ENCODE measurements around the gene PTPRM. TPM values are rescaled to one million over a fixed set of nuclear protein-coding genes. Genes with fewer than 3 reads are reported as not detected.

The PTPRM gene
- total and polyA plus RNA-seq, 2 of the 4 experiments (the other 2 are of a cell fraction) = 28.3 to 51.2 TPM

- no peak overlapping the region for H3K14ac ChIP-seq (replicated peaks; ENCODE audit: low read depth, low read length)
- H2AK9ac ChIP-seq (replicated peaks; ENCODE audit: low read depth, low read length, poor library complexity) = no peak overlapping the region
- no peaks in the 10 kb centered on the region for H3K4me1 ChIP-seq (ENCODE audit: control insufficient read depth, insufficient read depth, low read length)
- H3K27ac ChIP-seq (ENCODE audit: insufficient read depth, low read length) = no peak overlapping the region
- ChIA-PET POLR2A (ENCODE audit: unreplicated experiment) (no interaction called here), CTCF (no interaction called here)
- no peak for DNase-seq
- no peak overlapping the region for H2AK5ac ChIP-seq (ENCODE audit: low read depth, low read length)
- no peak overlapping the region for H2BK5ac ChIP-seq (ENCODE audit: low read depth, low read length, poor library complexity, severe bottlenecking)
- H2BK15ac ChIP-seq (ENCODE audit: low read depth, low read length) = no peak overlapping the region
- H2BK120ac ChIP-seq (ENCODE audit: low read depth, low read length) = no peak overlapping the region
- dilution Hi-C loops (cut with HindIII; ENCODE audit: low sequenced_read_pairs, unreplicated experiment) = no loop called here
- H3K79me1 ChIP-seq (ENCODE audit: low read depth in 1 of 2, low read length in 2 of 2) = peaks cover 9 to 12% of the 10 kb centered on the region in 2 experiments; a peak in 3 of 4 replicates
- TF ChIP-seq CHD1 (IDR thresholded peaks at IDR 0.05; ENCODE audit: low read depth, low read length) = no peak
- TF ChIP-seq ELK1 (IDR thresholded peaks at IDR 0.05; ENCODE audit: borderline replicate concordance, low read depth, low read length) = no peak
- TF ChIP-seq SMC3 (IDR thresholded peaks at IDR 0.05; ENCODE audit: low read depth, low read length) = no peak
- no peak for TF ChIP-seq RFX5 (IDR thresholded peaks at IDR 0.05; ENCODE audit: low read depth, low read length)
- TF ChIP-seq BHLHE40 (IDR thresholded peaks at IDR 0.05; ENCODE audit: low read depth, low read length) = no peak
- no peak for TF ChIP-seq MXI1 (IDR thresholded peaks at IDR 0.05; ENCODE audit: borderline replicate concordance, low read depth, low read length)
- TF ChIP-seq NFE2L2 (IDR thresholded peaks at IDR 0.05; ENCODE audit: low read depth, low read length) = no peak
- no peak for TF ChIP-seq CEBPB (IDR thresholded peaks at IDR 0.05; ENCODE audit: low read depth, low read length)
- TF ChIP-seq USF2 (IDR thresholded peaks at IDR 0.05; ENCODE audit: low read depth, low read length) = no peak
- TF ChIP-seq CTCF (conservative IDR thresholded peaks at IDR 0.05; ENCODE audit: low read depth, low read length) = no peak
- H3K9me3 ChIP-seq (ENCODE audit: control insufficient read depth, insufficient read depth, low read length) = no peaks in the 10 kb centered on the region
- WGBS, 2 experiments (ENCODE audit: extremely low coverage in 2 of 2, insufficient read length in 1 of 2) = 67% methylated on average over 1 of the region's 3 CpGs; no CpG with 5 or more reads in 1 of the 2 experiments
- no peak overlapping the region for H2AFZ ChIP-seq (replicated peaks; ENCODE audit: low read length, poor library complexity)
- no peak overlapping the region for H3K56ac ChIP-seq (ENCODE audit: extremely low read depth, insufficient read depth, low read length)
- no peak overlapping the region for H4K91ac ChIP-seq (ENCODE audit: insufficient read depth, low read depth, low read length)
- H3K9me1 ChIP-seq (ENCODE audit: insufficient read depth, low read length) = 0 out of 2 replicates have a peak, but pooled peaks cover 2% of the 10 kb centered on the region
- in situ Hi-C loops (cut with MboI; ENCODE audit: low sequenced_read_pairs) = no loop called here
- H3K23ac ChIP-seq (ENCODE audit: low read depth, low read length) = no peak overlapping the region
- H4K20me1 ChIP-seq (ENCODE audit: insufficient read depth, low read length) = 0 out of 2 replicates have a peak, but pooled peaks cover 1% of the 10 kb centered on the region
- H3K4ac ChIP-seq (ENCODE audit: low read depth, low read length) = no peak overlapping the region
- no peak for ATAC-seq (ENCODE audit: low read depth)
- no peaks in the 10 kb centered on the region for H3K27me3 ChIP-seq (ENCODE audit: control insufficient read depth, insufficient read depth, low read length)
- H3K9ac ChIP-seq (ENCODE audit: low read depth, low read length) = no peak overlapping the region
- H3K4me3 ChIP-seq (ENCODE audit: insufficient read depth, low read depth, low read length) = no peak overlapping the region
- intact Hi-C loops (cut with micrococcal nuclease) = no loop called here
- no peak overlapping the region for H2BK20ac ChIP-seq (ENCODE audit: low read depth, low read length)
- no peak overlapping the region for H4K8ac ChIP-seq (ENCODE audit: low read depth in 2 of 2, low read length in 2 of 2)
- H3K36me3 ChIP-seq (ENCODE audit: control insufficient read depth, insufficient read depth, low read length) = no peaks in the 10 kb centered on the region
- BruUV-seq (replicated peaks) = no TSS peak
- H3K18ac ChIP-seq (ENCODE audit: low read depth, low read length) = no peak overlapping the region
- H3K4me2 ChIP-seq (ENCODE audit: low read depth, low read length) = no peak overlapping the region
- no peak overlapping the region for H4K5ac ChIP-seq (ENCODE audit: low read depth, low read length)
Observed at GRCh38 chr18:7688580-7688979, 121.5 kb downstream of the PTPRM start.
